Trophoblast cell (in vitro differentiated cells and primary cell): ENCODE data around the gene SGF29.
A peak's percentile ranks its signal among the peaks of the same experiment; 100 is the strongest.

ENCODE experiments used
- DNase-seq, 2 donors: peaks; one replicate each; pipeline ENCODE4 v3.0.0-alpha.2; 2016
- H2AFZ ChIP-seq: 2 replicates; pipeline ENCODE4 v1.6.1; 2013; ENCODE audit warnings: low read length, moderate library complexity, mild to moderate bottlenecking; ENCODE audit not compliant: insufficient read depth, poor library complexity
- H2AK5ac ChIP-seq: 2 replicates; pipeline ENCODE4 v1.6.1; 2013; ENCODE audit warnings: mild to moderate bottlenecking, low read length
- H2BK120ac ChIP-seq: 2 replicates; pipeline ENCODE4 v1.6.1; 2013; ENCODE audit warnings: low read length, mild to moderate bottlenecking, moderate library complexity; ENCODE audit not compliant: insufficient read depth, poor library complexity
- H2BK12ac ChIP-seq: 2 replicates; pipeline ENCODE4 v1.6.1; 2013; ENCODE audit warnings: mild to moderate bottlenecking, low read length, moderate library complexity
- H2BK5ac ChIP-seq: 2 replicates; pipeline ENCODE4 v1.6.1; 2013; ENCODE audit warnings: low read length, low read depth, moderate library complexity, mild to moderate bottlenecking; ENCODE audit not compliant: poor library complexity
- H3K14ac ChIP-seq: 2 replicates; pipeline ENCODE4 v1.6.1; 2013; ENCODE audit warnings: mild to moderate bottlenecking, low read length
- H3K18ac ChIP-seq: 2 replicates; pipeline ENCODE4 v1.6.1; 2013; ENCODE audit warnings: mild to moderate bottlenecking, low read length
- H3K23ac ChIP-seq: 2 replicates; pipeline ENCODE4 v1.6.1; 2013; ENCODE audit warnings: low read length
- H3K27ac ChIP-seq: 2 replicates; pipeline ENCODE4 v1.5.1; 2013; ENCODE audit warnings: low read depth, mild to moderate bottlenecking, inconsistent platforms, low read length, moderate library complexity
- H3K27me3 ChIP-seq: 2 replicates; pipeline ENCODE4 v1.6.1; 2013; ENCODE audit warnings: inconsistent platforms, mild to moderate bottlenecking, low read length, moderate library complexity; ENCODE audit not compliant: insufficient read depth
- H3K36me3 ChIP-seq, 2 experiments: 1 replicate in 1 of 2; 2 replicates in 1 of 2; pipeline ENCODE4 v1.6.1; 2013; ENCODE audit warnings: low read length in 2 of 2, mild to moderate bottlenecking in 2 of 2, moderate library complexity in 1 of 2; ENCODE audit not compliant: insufficient read depth in 2 of 2, control insufficient read depth in 1 of 2
- H3K4ac ChIP-seq: 2 replicates; pipeline ENCODE4 v1.6.1; 2013; ENCODE audit warnings: low read depth, mild to moderate bottlenecking, low read length, moderate library complexity
- H3K4me1 ChIP-seq, 2 experiments: 1 replicate in 1 of 2; 2 replicates in 1 of 2; pipeline ENCODE4 v1.6.1; 2013; ENCODE audit warnings: low read length in 2 of 2, mild to moderate bottlenecking in 2 of 2, moderate library complexity in 1 of 2; ENCODE audit not compliant: insufficient read depth in 2 of 2, control insufficient read depth in 1 of 2
- H3K4me2 ChIP-seq: 2 replicates; pipeline ENCODE4 v1.6.1; 2013; ENCODE audit warnings: inconsistent platforms, mild to moderate bottlenecking, low read length, moderate library complexity
- H3K4me3 ChIP-seq: 2 replicates; pipeline ENCODE4 v1.5.1; 2013; ENCODE audit warnings: mild to moderate bottlenecking, low read depth, low read length, inconsistent platforms
- H3K79me1 ChIP-seq: one replicate; pipeline ENCODE4 v1.6.1; 2013; ENCODE audit warnings: low read length
- H3K79me2 ChIP-seq: 2 replicates; pipeline ENCODE4 v1.6.1; 2013; ENCODE audit warnings: low read length, mild to moderate bottlenecking; ENCODE audit not compliant: control insufficient read depth, insufficient read depth, poor library complexity
- H3K9ac ChIP-seq: 2 replicates; pipeline ENCODE4 v1.6.1; 2013; ENCODE audit warnings: mild to moderate bottlenecking, low read length
- H3K9me3 ChIP-seq: 2 replicates; pipeline ENCODE4 v1.6.1; 2013; ENCODE audit warnings: low read depth, mild to moderate bottlenecking, control low read depth, inconsistent platforms, low read length; ENCODE audit not compliant: insufficient read depth
- H4K12ac ChIP-seq: 2 replicates; pipeline ENCODE4 v1.6.1; 2013; ENCODE audit warnings: low read depth, mild to moderate bottlenecking, low read length, moderate library complexity
- H4K8ac ChIP-seq: 2 replicates; pipeline ENCODE4 v1.6.1; 2013; ENCODE audit warnings: low read depth, mild to moderate bottlenecking, low read length, moderate library complexity
- H4K91ac ChIP-seq: one replicate; pipeline ENCODE4 v1.6.1; 2013; ENCODE audit warnings: low read depth, mild to moderate bottlenecking, low read length, moderate library complexity
- WGBS: extraction: QIAGEN DNeasy Blood & Tissue Kit; methylation state at CpG from one replicate; pipeline ENCODE4 v1.1.7; 2013; ENCODE audit warnings: missing lambda C conversion rate; ENCODE audit not compliant: insufficient read length, insufficient coverage; ENCODE audit errors: extremely low coverage; 5-methylcytosine and 5-hydroxymethylcytosine counted together

SGF29 gene

GRCh38 chr16:28531777-28532744 lies 21.7 kb upstream of the SGF29 start:
- Histone ChIP-seq H3K14ac (no peak overlapping the region), H2BK5ac (no peak overlapping the region), H2BK12ac (no peak overlapping the region), H3K23ac (no peak overlapping the region), H3K4me3 (no peak overlapping the region), H3K18ac (no peak overlapping the region), H3K4me1 (peaks cover 13 to 21% of the 10 kb centered on the region in 2 experiments), H4K8ac (peak overlapping the region; percentile 22), H4K12ac (no peak overlapping the region), H3K27ac (peak overlapping the region; percentile 45), H3K9me3 (peaks cover 4% of the 10 kb centered on the region), H3K36me3 (no peaks in the 10 kb centered on the region), H3K4me2 (no peak overlapping the region), H4K91ac (peak overlapping the region; percentile 13), H3K4ac (no peak overlapping the region), H2AFZ (no peak overlapping the region), H3K27me3 (no peaks in the 10 kb centered on the region), H3K79me2 (peaks cover 2% of the 10 kb centered on the region), H3K79me1 (peaks cover 18% of the 10 kb centered on the region), H2BK120ac (no peak overlapping the region), H2AK5ac (no peak overlapping the region), H3K9ac (no peak overlapping the region)
- no CpG with 5 or more reads among the region's 9 CpGs for WGBS
- peak; percentile 70 to 83 for DNase-seq

- Histone ChIP-seq H3K9me3 (peaks cover 4% of the 10 kb centered on the region), H3K4me1 (peaks cover 13 to 14% of the 10 kb centered on the region in 2 experiments), H2AK5ac (no peak overlapping the region), H3K36me3 (no peaks in the 10 kb centered on the region), H3K4ac (no peak overlapping the region), H3K79me1 (peaks cover 15% of the 10 kb centered on the region), H3K14ac (peak overlapping the region; percentile 45), H2BK12ac (peak overlapping the region; percentile 90), H3K18ac (no peak overlapping the region), H3K4me3 (no peak overlapping the region), H2BK120ac (peak overlapping the region; percentile 71), H3K23ac (no peak overlapping the region), H3K27me3 (no peaks in the 10 kb centered on the region), H4K91ac (peak overlapping the region; percentile 70), H3K27ac (peak overlapping the region; percentile 12), H4K8ac (peak overlapping the region; percentile 31), H2BK5ac (peak overlapping the region; percentile 7), H3K4me2 (no peak overlapping the region), H4K12ac (no peak overlapping the region), H3K79me2 (peaks cover 2% of the 10 kb centered on the region), H3K9ac (no peak overlapping the region), H2AFZ (no peak overlapping the region)
- no CpG with 5 or more reads among the region's 5 CpGs for WGBS
- DNase-seq: no peak
These were observed 20.6 kb upstream of the SGF29 start for GRCh38 chr16:28532940-28533647.

- Histone ChIP-seq H3K4me1 (peaks cover 7 to 9% of the 10 kb centered on the region in 2 experiments), H3K23ac (no peak overlapping the region), H3K27ac (no peak overlapping the region), H3K9ac (no peak overlapping the region), H3K36me3 (no peaks in the 10 kb centered on the region), H4K12ac (no peak overlapping the region), H2AFZ (no peak overlapping the region), H3K79me1 (peaks cover 10% of the 10 kb centered on the region), H3K4me2 (no peak overlapping the region), H4K8ac (no peak overlapping the region), H2AK5ac (no peak overlapping the region), H3K9me3 (peaks cover 4% of the 10 kb centered on the region), H3K79me2 (no peaks in the 10 kb centered on the region), H3K27me3 (no peaks in the 10 kb centered on the region), H2BK120ac (no peak overlapping the region), H3K14ac (no peak overlapping the region), H2BK5ac (no peak overlapping the region), H3K4ac (no peak overlapping the region), H3K18ac (no peak overlapping the region), H3K4me3 (no peak overlapping the region), H2BK12ac (peak overlapping the region; percentile 34), H4K91ac (no peak overlapping the region)
- no CpG with 5 or more reads among the region's 5 CpGs for WGBS
- peak; percentile 33 to 80 for DNase-seq
These were observed 19.0 kb upstream of the SGF29 start for GRCh38 chr16:28534542-28535373.

DNA sequence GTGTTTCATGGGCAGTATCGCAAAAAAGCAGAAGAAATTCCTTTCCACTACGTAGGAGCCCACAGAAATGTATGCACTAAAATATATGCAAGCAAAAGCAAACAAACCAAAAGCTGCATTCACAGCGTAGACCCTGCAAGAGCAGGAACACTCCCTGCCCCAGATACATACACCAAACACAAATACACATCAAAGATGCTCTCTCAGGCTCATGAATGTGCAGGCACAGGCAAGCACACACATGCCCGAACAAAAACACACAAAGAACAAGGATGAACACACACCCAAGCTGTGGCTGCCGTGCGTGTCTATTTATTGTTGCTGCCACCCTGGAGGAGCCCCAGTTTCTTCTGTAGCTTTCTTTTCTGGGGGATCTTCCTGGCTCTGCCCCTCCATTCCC lies 16.6 kb upstream of the SGF29 start:
- Histone ChIP-seq H2AK5ac (no peak overlapping the region), H3K79me1 (peaks cover 10% of the 10 kb centered on the region), H3K27me3 (no peaks in the 10 kb centered on the region), H3K4me1 (peaks cover 4% of the 10 kb centered on the region in 2 experiments), H3K36me3 (no peaks in the 10 kb centered on the region), H3K23ac (no peak overlapping the region), H3K18ac (no peak overlapping the region), H4K91ac (no peak overlapping the region), H4K12ac (no peak overlapping the region), H4K8ac (no peak overlapping the region), H2BK120ac (no peak overlapping the region), H3K27ac (no peak overlapping the region), H3K9me3 (peaks cover 4% of the 10 kb centered on the region), H3K4me3 (no peak overlapping the region), H3K4ac (no peak overlapping the region), H2AFZ (no peak overlapping the region), H2BK5ac (no peak overlapping the region), H3K9ac (no peak overlapping the region), H2BK12ac (no peak overlapping the region), H3K79me2 (no peaks in the 10 kb centered on the region), H3K4me2 (no peak overlapping the region), H3K14ac (no peak overlapping the region)
- DNase-seq: no peak
- WGBS: no CpG with 5 or more reads among the region's 6 CpGs
